C4-2B (cell line): ENCODE results near the gene RYR3.

ENCODE experiments used
- CTCF ChIP-seq: fragments of 450-650 bp; conservative IDR thresholded peaks from 2 replicates; pipeline ENCODE4 v1.5.1; 2017; ENCODE audit warnings: mild to moderate bottlenecking
- ZFX ChIP-seq: fragments of 450-650 bp; IDR thresholded peaks from 2 replicates; pipeline ENCODE4 v1.6.1; 2017

- TF ChIP-seq CTCF = no peak
- no peak for TF ChIP-seq ZFX
Measured at GRCh38 chr15:33433821-33434220, 123.1 kb downstream of the RYR3 start.
